Measurements from ENCODE around the gene PPP1R11. TPM values are rescaled to one million over a fixed set of nuclear protein-coding genes. Genes with fewer than 3 reads are reported as not detected.
"Not testable (repeated sequence)": the region's sequence is repeated elsewhere in the genome, so short reads cannot be mapped to it uniquely, and the experiment has no call there.

PPP1R11 gene
- total RNA-seq, 1 experiment from 2014 or later: 60.1 TPM

DNA sequence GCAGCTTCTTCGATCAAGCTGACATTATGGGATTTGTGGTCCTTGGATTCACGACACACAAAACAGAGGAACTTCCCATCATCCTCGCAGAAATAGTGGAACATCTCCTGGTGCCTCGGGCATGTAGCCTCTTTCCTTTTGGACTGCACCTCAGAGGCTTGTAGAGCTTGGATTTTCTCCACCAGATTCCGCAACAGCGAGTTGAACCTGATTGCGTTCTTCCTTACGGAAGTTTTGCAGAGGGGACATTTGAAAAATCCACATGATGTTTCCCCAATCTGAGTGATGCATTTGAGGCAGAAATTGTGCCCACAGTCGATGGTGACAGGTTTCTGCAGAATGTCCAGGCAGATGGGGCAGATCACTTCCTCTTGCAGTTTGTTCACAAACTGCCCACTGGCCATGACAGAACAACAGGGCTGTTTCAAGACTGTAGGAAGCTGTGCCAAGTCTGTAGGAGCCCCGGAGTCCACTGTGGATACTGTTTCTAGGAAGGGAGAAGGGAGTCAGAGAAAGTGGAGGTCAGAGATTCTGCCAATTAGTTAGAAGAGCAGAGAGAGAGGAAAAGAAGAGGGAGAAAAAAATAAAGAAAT is 45.5 kb downstream of the PPP1R11 start:
- POLR2A ChIA-PET: interaction anchor here (0.9 to 2.1 kb wide), 2 partner anchors 9 to 18 kb away, joined by 3 to 7 read pairs; no protein-coding TSS in a partner anchor
- peaks cover 32% of the 10 kb centered on the region for H3K27me3 Mint-ChIP-seq (ENCODE audit: insufficient read depth, unreplicated experiment)
- H3K27ac Mint-ChIP-seq (ENCODE audit: low read depth, unreplicated experiment): no peak overlapping the region
- no peak for DNase-seq (ENCODE audit: unreplicated experiment)
- TF ChIP-seq, protein P1, sequence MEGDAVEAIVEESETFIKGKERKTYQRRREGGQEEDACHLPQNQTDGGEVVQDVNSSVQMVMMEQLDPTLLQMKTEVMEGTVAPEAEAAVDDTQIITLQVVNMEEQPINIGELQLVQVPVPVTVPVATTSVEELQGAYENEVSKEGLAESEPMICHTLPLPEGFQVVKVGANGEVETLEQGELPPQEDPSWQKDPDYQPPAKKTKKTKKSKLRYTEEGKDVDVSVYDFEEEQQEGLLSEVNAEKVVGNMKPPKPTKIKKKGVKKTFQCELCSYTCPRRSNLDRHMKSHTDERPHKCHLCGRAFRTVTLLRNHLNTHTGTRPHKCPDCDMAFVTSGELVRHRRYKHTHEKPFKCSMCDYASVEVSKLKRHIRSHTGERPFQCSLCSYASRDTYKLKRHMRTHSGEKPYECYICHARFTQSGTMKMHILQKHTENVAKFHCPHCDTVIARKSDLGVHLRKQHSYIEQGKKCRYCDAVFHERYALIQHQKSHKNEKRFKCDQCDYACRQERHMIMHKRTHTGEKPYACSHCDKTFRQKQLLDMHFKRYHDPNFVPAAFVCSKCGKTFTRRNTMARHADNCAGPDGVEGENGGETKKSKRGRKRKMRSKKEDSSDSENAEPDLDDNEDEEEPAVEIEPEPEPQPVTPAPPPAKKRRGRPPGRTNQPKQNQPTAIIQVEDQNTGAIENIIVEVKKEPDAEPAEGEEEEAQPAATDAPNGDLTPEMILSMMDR (IDR thresholded peaks at IDR 0.05; ENCODE audit: unreplicated experiment): no peak
- no peaks in the 10 kb centered on the region for H3K9me3 Mint-ChIP-seq (ENCODE audit: unreplicated experiment)
- CTCF ChIA-PET: interaction anchor here (1.0 to 1.7 kb wide), 4 partner anchors 9 to 19 kb away, joined by 3 to 8 read pairs (median 6); no protein-coding TSS in a partner anchor
- peaks cover 6% of the 10 kb centered on the region for H3K4me1 Mint-ChIP-seq (ENCODE audit: insufficient read depth, unreplicated experiment)
- intact Hi-C loops (cut with micrococcal nuclease): no loop called here
- no TSS peak for BruUV-seq (replicated peaks)
- no peaks in the 10 kb centered on the region for H3K36me3 Mint-ChIP-seq (ENCODE audit: insufficient read depth, unreplicated experiment)
- no peak overlapping the region for H3K4me3 Mint-ChIP-seq (ENCODE audit: unreplicated experiment)

DNA sequence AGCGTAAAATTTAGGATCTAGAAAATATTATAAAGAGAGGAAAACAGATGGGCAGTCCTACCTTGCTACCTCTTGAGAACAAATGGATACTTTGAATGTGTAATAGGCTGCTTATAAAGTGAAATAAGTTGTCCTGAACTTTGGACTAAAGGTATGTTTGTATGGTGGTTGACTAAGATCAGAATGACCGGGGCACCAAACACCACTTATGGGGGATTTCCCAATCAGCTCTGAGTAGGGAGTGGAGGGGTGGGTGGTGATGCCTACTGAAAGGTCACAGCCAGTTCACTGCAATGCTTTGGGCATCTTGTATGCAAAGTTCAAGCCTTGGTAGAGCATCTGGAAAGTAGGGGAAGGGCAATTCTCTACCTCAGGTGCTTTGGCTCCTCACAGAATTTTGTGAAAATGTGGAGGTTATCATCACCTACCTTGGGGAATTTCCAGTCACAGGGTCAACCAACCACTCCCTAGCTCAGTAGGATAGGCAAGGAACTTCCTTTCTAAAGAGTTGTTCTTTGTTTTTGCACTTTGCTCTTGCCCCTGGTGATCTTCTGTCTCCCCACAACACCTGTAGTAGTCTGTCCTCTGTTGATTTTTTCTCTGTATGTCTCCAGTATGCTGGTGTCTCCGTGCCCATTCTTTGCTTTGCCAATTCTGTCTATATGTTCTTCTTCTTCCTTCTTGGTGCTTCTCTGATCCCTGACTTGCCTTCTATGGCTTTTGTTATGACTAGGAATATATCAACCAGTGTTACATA is 46.2 kb downstream of the PPP1R11 start, which contains the start of gene TRIM31:
TSS of gene TRIM31 (minus strand) at position 88 of the 757 bp plus-strand sequence. CDS start 285 bp downstream, outside the sequence.
- H3K36me3 Mint-ChIP-seq (ENCODE audit: insufficient read depth, unreplicated experiment): no peaks in the 10 kb centered on the region
- H3K9me3 Mint-ChIP-seq (ENCODE audit: unreplicated experiment): no peaks in the 10 kb centered on the region
- intact Hi-C loops (cut with micrococcal nuclease): no loop called here
- TF ChIP-seq, protein P1 (IDR thresholded peaks at IDR 0.05; ENCODE audit: unreplicated experiment): no peak
- H3K27ac Mint-ChIP-seq (ENCODE audit: low read depth, unreplicated experiment): no peak within 1 kb of the TSS
- BruUV-seq (replicated peaks): no TSS peak
- H3K27me3 Mint-ChIP-seq (ENCODE audit: insufficient read depth, unreplicated experiment): peaks cover 32% of the 10 kb centered on the region
- H3K4me3 Mint-ChIP-seq (ENCODE audit: unreplicated experiment): no peak within 1 kb of the TSS
- no peak for DNase-seq (ENCODE audit: unreplicated experiment)
- ChIA-PET POLR2A (interaction anchor here (2.1 kb wide), 1 partner anchor 10 kb away, joined by 7 read pairs; no protein-coding TSS in a partner anchor), CTCF (interaction anchor here (1.3 to 1.7 kb wide), 3 partner anchors 10 to 18 kb away, joined by 3 to 8 read pairs (median 5); no protein-coding TSS in a partner anchor)
- H3K4me1 Mint-ChIP-seq (ENCODE audit: insufficient read depth, unreplicated experiment): no peaks in the 10 kb centered on the region

DNA sequence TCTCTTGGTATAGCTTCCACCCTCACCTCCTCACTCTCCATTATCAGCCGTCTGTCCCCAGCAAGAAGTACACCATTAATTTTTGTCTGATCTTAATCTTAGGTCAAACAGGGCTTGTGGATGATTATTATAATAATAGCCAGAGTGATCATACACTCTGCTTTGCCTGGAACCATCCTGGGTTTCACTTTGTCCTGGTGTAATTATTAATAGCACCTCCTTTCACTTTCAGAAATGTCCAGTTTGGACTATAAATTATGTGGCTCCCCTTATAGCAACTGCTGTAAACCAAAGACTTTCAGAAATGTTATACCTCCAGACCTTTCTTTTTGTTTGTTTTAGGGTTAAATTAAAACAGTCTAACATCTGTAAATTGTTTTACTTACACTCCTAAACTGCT is 46.8 kb downstream of the PPP1R11 start:
- H3K27ac Mint-ChIP-seq (ENCODE audit: low read depth, unreplicated experiment): no peak overlapping the region
- H3K4me3 Mint-ChIP-seq (ENCODE audit: unreplicated experiment): no peak overlapping the region
- BruUV-seq (replicated peaks): no TSS peak
- TF ChIP-seq, protein P1 (IDR thresholded peaks at IDR 0.05; ENCODE audit: unreplicated experiment): no peak
- POLR2A ChIA-PET: interaction anchor here (1.2 to 2.1 kb wide), 2 partner anchors 11 kb away, joined by 4 to 7 read pairs; no protein-coding TSS in a partner anchor
- no peaks in the 10 kb centered on the region for H3K9me3 Mint-ChIP-seq (ENCODE audit: unreplicated experiment)
- H3K27me3 Mint-ChIP-seq (ENCODE audit: insufficient read depth, unreplicated experiment): peaks cover 32% of the 10 kb centered on the region
- H3K36me3 Mint-ChIP-seq (ENCODE audit: insufficient read depth, unreplicated experiment): no peaks in the 10 kb centered on the region
- H3K4me1 Mint-ChIP-seq (ENCODE audit: insufficient read depth, unreplicated experiment): no peaks in the 10 kb centered on the region
- CTCF ChIA-PET: interaction anchor here (1.3 kb wide), 1 partner anchor 12 kb away, joined by 5 read pairs; no protein-coding TSS in a partner anchor
- no peak for DNase-seq (ENCODE audit: unreplicated experiment)
- intact Hi-C loops (cut with micrococcal nuclease): no loop called here

DNA sequence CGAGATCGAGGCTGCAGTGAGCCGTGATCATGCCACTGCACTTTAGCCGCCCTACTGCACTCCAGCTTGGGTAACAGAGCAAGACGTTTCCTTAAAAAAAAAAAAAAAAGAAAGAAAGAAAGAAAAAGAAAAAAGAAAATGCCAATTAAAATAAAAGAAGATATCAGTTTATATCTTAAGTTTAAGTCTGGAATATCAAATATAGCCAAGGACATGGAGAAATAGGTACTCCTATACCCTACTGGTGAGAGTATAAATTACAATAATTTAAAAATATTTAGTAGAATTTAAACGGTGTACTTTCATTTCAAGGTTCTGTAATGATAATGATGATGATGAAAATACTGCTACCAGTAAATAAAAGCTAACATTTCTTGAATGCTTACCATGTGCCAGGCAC is 49.7 kb downstream of the PPP1R11 start:
- BruUV-seq (replicated peaks): no TSS peak
- Mint-ChIP-seq H3K36me3 (ENCODE audit: insufficient read depth, unreplicated experiment) (no peaks in the 10 kb centered on the region), H3K4me3 (ENCODE audit: unreplicated experiment) (no peak overlapping the region), H3K4me1 (ENCODE audit: insufficient read depth, unreplicated experiment) (no peaks in the 10 kb centered on the region), H3K27me3 (ENCODE audit: insufficient read depth, unreplicated experiment) (peaks cover 25% of the 10 kb centered on the region), H3K27ac (ENCODE audit: low read depth, unreplicated experiment) (no peak overlapping the region), H3K9me3 (ENCODE audit: unreplicated experiment) (no peaks in the 10 kb centered on the region)
- intact Hi-C loops (cut with micrococcal nuclease): no loop called here
- POLR2A ChIA-PET: interaction anchor here (1.0 kb wide), 1 partner anchor 14 kb away, joined by 3 read pairs; no protein-coding TSS in a partner anchor
- CTCF ChIA-PET: interaction anchor here (0.6 to 3.2 kb wide), 5 partner anchors 9 to 351 kb away, joined by 3 to 22 read pairs (median 3); no protein-coding TSS in a partner anchor
- no peak for DNase-seq (ENCODE audit: unreplicated experiment)
- TF ChIP-seq, protein P1 (IDR thresholded peaks at IDR 0.05; ENCODE audit: unreplicated experiment): no peak

DNA sequence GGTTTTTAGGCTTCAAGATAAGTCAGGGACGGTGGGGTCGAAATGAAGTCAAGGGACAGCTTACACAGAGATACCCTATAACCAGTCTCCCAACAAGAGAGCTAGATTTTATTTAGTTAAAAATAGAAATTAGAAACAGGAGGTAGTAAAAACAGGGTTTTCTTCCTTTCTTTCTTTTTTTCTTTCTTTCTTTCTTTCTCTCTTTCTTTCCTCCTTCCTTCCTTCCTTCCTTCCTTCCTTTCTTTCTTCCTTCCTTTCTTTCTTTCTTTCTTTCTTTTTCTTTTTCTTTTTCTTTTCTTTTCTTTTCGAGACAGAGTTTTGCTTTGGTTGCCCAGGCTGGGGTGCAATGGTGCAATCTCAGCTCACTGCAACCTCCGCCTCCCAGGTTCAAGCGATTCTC is 51.7 kb downstream of the PPP1R11 start:
- H3K27ac Mint-ChIP-seq (ENCODE audit: low read depth, unreplicated experiment); BruUV-seq (replicated peaks); DNase-seq (ENCODE audit: unreplicated experiment); intact Hi-C loops (cut with micrococcal nuclease); H3K4me1 Mint-ChIP-seq (ENCODE audit: insufficient read depth, unreplicated experiment); H3K27me3 Mint-ChIP-seq (ENCODE audit: insufficient read depth, unreplicated experiment); H3K36me3 Mint-ChIP-seq (ENCODE audit: insufficient read depth, unreplicated experiment); H3K4me3 Mint-ChIP-seq (ENCODE audit: unreplicated experiment); H3K9me3 Mint-ChIP-seq (ENCODE audit: unreplicated experiment): not testable (repeated sequence)
- POLR2A ChIA-PET: interaction anchor here (1.1 kb wide), 1 partner anchor 58 kb away, joined by 3 read pairs; the partner anchor contains the start of gene POLR1H
- CTCF ChIA-PET: interaction anchor here (0.8 to 2.5 kb wide), 3 partner anchors 13 to 68 kb away, joined by 4 to 16 read pairs (median 11); no protein-coding TSS in a partner anchor
